EL (cell line): ENCODE measurements around the gene TMEM87B.

Experiments used
- DNase-seq: peaks from one replicate; pipeline ENCODE4 v3.0.0-alpha.2; 2016

TMEM87B gene, protein sequence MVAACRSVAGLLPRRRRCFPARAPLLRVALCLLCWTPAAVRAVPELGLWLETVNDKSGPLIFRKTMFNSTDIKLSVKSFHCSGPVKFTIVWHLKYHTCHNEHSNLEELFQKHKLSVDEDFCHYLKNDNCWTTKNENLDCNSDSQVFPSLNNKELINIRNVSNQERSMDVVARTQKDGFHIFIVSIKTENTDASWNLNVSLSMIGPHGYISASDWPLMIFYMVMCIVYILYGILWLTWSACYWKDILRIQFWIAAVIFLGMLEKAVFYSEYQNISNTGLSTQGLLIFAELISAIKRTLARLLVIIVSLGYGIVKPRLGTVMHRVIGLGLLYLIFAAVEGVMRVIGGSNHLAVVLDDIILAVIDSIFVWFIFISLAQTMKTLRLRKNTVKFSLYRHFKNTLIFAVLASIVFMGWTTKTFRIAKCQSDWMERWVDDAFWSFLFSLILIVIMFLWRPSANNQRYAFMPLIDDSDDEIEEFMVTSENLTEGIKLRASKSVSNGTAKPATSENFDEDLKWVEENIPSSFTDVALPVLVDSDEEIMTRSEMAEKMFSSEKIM

GRCh38 chr2:112054847-112055729 lies at the start of gene TMEM87B:
Gene TMEM87B (plus strand): TSS chr2:112055269. CDS start chr2:112055592, 323 bp downstream.
- DNase-seq: peak; percentile 98

DNA sequence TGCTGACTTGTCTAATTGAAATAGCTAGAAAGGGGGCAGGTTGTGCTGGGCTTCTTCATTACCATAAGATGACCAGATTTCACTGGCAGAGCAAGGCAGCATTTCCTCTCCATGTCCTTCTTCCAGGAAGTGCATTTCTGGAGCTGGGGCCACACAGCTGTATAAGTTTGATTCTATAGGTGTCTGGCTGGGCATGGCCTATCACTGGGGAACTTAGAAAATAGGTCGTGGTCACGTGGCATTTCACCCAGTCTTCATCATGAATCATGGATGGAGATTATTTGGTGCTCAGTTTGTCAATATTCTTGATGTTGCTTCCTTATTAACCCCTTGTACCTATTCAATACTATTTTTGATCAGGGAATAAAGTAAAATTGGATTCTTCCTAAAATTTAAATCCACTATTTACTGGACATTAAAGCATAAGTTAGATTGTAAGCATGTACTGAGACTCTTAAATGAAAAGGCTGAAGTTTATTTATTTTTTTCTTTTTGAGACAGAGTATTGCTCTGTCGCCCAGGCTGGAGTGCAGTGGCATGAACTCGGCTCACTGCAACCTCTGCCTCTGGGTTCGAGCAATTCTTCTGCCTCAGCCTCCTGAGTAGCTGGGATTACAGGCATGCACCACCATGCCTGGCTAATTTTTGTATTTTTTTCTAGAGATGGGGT lies 49.5 kb upstream of the TMEM87B start:
- DNase-seq: no peak

GRCh38 chr2:112006076-112006410 lies 49.0 kb upstream of the TMEM87B start:
- DNase-seq: peak; percentile 64

DNA sequence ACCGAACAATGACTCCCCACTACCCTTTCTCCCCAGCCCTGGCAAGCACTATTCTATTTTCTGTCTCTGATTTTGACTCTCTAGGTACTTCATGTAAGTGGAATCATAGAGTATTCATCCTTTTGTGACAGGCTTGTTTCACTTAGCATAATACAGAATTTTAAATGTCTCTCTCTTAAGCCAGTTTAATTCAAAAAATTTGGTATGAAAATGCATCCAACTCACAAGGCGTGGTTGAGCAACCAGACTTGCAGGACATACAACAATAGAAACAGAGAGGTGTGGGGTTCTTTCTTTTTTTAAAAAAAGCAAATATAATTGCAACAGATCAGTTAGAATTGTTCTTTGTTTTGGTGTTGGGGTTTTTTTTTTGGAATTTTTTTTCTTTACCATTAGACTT lies 47.6 kb upstream of the TMEM87B start:
- no peak for DNase-seq

- no peak for DNase-seq
Observed at GRCh38 chr2:112008910-112009485, 46.1 kb upstream of the TMEM87B start.

DNA sequence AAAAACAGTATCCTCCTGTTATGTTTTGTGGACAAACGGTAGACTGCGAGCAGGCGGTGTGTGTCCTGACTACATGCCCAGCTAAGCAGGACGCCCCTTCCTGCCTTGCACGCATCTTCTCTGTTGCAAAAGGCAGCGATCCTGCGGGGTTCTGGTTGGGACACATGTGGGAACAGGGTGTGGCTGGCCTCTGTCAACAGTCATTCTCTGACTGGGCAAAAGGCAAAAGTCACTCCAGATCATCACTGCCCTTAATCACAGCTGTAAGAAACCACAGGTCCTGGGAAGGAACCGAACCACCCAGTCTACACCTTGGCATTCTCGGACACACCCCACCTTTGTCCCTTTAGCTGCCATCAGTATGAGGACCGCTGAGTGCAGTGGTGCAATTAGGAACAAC lies 44.3 kb upstream of the TMEM87B start:
- DNase-seq: no peak

DNA sequence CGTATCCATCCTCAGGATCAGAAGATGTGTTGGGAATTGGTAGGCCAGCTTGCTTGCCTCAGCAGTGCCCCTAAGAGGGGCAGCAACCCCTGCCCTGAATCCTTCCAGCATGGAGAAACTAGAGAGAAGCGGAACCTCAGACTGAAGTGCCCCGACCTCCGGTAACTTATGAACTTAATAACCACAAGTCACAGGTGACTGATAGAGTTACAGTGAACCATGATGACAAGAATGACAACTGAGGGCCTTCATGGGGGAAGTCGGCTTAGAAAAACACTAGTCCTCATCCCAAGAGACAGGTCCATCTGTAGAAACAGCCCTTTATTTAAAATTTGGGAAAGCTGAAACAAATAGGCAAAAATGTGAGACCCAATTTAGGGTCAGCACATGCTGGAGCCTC lies 42.5 kb upstream of the TMEM87B start:
- no peak for DNase-seq

DNA sequence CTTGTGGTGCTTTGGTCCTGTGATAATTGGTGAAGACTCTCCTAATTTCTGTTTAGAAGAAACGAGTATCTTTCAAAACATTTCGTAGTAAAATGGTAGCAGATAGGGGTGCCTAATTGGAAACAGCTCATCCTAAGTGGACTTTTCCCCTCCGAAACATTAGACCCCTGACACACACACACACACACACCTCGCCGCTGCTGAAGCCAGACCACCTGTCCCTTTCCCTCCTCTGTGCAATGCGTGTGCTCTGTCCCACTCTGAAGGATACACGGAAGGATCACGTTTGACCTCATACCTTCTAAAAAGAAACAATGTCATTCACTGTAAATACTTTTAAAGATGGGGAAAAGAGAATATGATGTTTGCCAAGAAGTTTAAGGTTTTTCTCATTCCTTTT lies 36.2 kb upstream of the TMEM87B start:
- DNase-seq: no peak

GRCh38 chr2:112019569-112019982 lies 35.5 kb upstream of the TMEM87B start:
- DNase-seq: no peak

- no peak for DNase-seq
Observed at GRCh38 chr2:112020561-112020960, 34.5 kb upstream of the TMEM87B start.

GRCh38 chr2:112021290-112021689 lies 33.8 kb upstream of the TMEM87B start:
- DNase-seq: no peak

DNA sequence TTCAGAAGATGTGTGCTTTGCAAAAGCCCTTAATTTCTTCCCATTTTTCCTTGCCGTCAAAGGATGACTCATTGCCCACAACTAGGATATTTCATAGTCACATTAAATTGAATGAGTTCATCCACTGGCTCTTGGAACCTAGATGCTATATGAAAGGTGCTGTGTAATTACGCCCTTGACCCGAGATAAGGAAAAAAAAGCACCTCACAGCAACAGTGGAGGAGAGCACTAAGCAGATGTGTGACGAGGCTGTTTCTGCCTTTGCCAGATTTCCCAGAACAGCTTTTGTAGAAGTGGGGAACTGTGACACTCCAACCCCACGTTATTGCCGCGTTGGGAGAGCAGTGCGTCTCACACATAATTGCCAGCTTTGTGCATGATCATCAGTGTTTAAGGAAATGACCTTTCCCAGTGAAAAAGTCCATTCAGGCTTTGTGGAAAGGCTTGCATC lies 33.3 kb upstream of the TMEM87B start:
- DNase-seq: peak; percentile 47

DNA sequence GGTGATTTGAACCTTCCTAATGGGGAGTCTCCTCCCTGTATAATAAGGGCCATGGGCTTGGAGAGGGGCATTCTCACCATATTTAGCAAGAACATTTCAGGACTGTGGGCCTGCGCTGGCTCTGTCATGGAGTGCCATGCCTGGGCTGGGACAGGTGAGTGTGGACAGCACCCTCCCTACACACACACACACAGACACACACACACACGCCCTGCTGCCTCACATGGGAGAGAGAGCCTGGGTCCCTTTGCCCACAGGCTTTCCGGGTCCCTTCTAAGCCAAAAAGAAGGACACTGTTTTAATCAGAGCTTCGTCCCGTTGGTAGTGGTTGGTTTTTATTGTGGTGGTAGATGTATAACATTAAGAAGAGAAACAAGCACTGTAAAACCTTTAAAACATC lies 31.4 kb upstream of the TMEM87B start:
- DNase-seq: no peak

DNA sequence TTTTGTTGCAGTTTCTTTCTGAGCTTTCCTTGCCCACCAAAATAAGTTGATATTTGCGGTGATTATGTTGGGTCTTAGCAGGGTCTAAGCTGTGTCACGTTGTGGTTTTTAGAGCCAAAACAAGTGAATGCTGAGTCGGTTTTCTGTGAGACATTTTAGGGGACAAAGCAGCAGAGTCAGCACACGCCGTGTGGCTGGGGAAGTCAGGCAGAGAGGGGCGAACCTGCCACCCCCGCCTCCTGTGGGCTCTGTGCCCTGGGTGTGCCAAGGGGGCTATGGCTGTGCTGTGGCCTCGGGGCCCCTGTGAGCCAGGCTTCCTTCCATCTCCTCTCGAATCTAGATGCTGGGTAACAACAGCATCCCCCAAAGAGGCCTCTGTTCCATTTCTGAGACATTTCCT lies 30.8 kb upstream of the TMEM87B start:
- DNase-seq: no peak

- no peak for DNase-seq
Observed at GRCh38 chr2:112024896-112025491, 30.1 kb upstream of the TMEM87B start.

DNA sequence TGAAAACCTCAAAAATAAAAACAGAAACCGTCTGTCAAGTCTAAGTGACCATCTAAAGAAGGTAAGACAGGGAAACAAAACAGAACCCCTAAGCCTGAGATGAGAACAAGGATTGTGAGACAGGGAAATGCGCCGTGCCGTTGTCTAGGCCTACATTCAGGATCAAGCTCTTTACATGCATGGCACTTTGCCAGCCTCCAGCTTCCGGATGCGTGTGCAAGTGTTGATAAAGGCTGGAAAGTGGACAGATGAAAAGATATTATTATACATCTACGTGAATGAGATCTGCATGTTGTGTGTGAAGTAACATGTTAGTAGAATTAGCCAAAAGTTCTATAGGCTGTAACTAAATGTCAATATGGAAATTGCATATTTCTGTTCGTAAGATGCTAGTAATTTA lies 28.6 kb upstream of the TMEM87B start:
- no peak for DNase-seq

- no peak for DNase-seq
Observed at GRCh38 chr2:112027767-112028166, 27.3 kb upstream of the TMEM87B start.

DNA sequence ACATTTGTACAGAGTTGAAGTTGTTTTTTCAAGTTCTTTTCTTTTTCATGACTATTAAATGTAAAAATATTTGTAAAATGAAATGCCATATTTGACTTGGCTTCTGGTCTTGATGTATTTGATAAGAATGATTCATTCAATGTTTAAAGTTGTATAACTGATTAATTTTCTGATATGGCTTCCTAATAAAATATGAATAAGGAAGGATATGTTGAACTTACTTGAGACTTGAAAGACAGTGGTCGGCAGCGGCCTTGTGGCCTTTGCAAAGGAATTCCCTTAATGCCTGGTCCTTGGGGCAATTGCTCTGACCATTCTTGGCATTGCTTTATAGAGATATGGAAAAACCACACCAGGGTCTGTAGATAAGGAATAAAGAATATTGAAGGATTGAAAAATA lies 25.9 kb upstream of the TMEM87B start:
- no peak for DNase-seq

DNA sequence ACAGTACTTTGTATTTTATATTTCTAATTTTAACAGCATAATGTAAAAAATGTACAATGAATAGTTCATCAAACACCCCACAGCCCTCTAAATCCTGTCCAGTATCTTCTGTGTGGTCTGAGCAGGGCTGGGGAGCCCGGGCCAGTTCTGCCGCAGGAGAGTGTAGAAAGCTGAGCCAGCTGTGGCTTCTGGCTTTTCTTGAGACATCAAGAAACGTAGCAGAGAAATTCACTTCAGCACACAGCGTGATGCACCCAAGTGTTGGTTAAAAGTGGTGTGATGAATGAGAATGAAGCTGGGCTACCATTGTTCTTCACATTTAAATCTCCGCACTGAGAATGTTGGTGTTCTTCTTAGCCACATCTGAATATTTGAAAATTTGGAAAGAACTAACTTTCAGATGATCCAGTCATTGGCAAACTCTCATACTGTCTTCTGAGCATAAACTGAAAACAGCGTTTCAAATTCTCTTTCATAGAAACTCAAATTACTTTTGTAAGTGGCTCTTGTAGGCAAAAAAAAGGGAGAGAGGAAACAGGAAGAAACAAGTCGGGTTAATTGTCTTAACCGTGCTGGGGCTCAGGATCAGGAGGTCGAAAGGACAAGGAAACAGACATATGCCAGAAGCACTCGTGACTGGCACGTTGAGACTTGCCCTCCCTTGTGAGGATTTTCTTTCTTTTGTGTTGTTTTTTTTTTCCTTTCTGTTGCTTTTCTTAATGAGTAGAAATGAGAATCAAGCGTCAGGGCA lies 23.4 kb upstream of the TMEM87B start:
- DNase-seq: peak; percentile 7

GRCh38 chr2:112032224-112032586 lies 22.9 kb upstream of the TMEM87B start:
- peak; percentile 12 for DNase-seq

GRCh38 chr2:112032689-112033465 lies 22.2 kb upstream of the TMEM87B start:
- peak; percentile 76 for DNase-seq
